Muscle layer of colon (tissue), 2 donors: ENCODE results near the gene DCAF4L1.

Experiments
- H3K27ac ChIP-seq: one replicate; pipeline ENCODE4 v1.7.0; 2013; ENCODE audit warnings: low read depth, mild to moderate bottlenecking, low read length, moderate library complexity
- H3K27me3 ChIP-seq, 2 donors: one replicate each; pipeline ENCODE4 v1.7.0; 2013; ENCODE audit warnings: low read length in 2 of 2, mild to moderate bottlenecking in 2 of 2; ENCODE audit not compliant: insufficient read depth in 2 of 2, control insufficient read depth in 1 of 2
- H3K36me3 ChIP-seq: one replicate; pipeline ENCODE4 v1.7.0; 2013; ENCODE audit warnings: mild to moderate bottlenecking, low read length; ENCODE audit not compliant: insufficient read depth
- H3K4me1 ChIP-seq: one replicate; pipeline ENCODE4 v1.7.0; 2013; ENCODE audit warnings: mild to moderate bottlenecking, low read length; ENCODE audit not compliant: insufficient read depth
- H3K4me3 ChIP-seq, 2 donors: one replicate each; pipeline ENCODE4 v1.7.0; 2013; ENCODE audit warnings: low read length in 2 of 2, low read depth in 1 of 2, mild to moderate bottlenecking in 1 of 2, moderate library complexity in 1 of 2
- H3K9ac ChIP-seq: one replicate; pipeline ENCODE4 v1.7.0; 2013; ENCODE audit warnings: low read length
- H3K9me3 ChIP-seq: one replicate; pipeline ENCODE4 v1.7.0; 2013; ENCODE audit warnings: mild to moderate bottlenecking, low read length
- donor health status: abdominal sarcoma.
- donor health status: Adenocarcinoma of cecum.

Gene DCAF4L1

DNA sequence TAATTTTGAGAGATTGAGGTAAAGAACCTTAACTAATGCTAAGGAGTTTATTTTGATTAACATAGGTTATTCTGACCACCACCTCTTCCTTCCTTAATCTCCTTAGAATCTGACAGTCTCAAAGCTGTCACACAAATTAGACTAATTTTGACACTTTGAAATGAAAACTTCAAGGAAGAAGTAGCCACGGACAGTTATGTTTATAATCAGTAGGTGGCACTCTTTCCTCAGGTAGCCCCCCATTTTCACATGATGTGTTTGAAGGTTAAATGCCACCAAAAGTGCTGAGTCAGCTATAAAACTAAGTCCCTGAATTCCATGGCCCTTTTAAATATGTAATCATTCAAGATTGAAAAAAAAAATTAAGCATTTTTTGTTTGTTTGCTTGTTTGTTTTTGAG is 23.9 kb upstream of the DCAF4L1 start:
- peaks cover 8% of the 10 kb centered on the region for H3K36me3 ChIP-seq
- H3K9me3 ChIP-seq: no peaks in the 10 kb centered on the region
- no peaks in the 10 kb centered on the region for H3K27me3 ChIP-seq
- H3K27ac ChIP-seq: no peak overlapping the region
- H3K4me3 ChIP-seq: no peak overlapping the region
- no peak overlapping the region for H3K9ac ChIP-seq
- H3K4me1 ChIP-seq: no peaks in the 10 kb centered on the region

- H3K9ac ChIP-seq: no peak overlapping the region
- H3K9me3 ChIP-seq: no peaks in the 10 kb centered on the region
- no peaks in the 10 kb centered on the region for H3K4me1 ChIP-seq
- no peaks in the 10 kb centered on the region for H3K27me3 ChIP-seq
- no peaks in the 10 kb centered on the region for H3K36me3 ChIP-seq
- H3K27ac ChIP-seq: no peak overlapping the region
- H3K4me3 ChIP-seq: no peak overlapping the region
Measured at GRCh38 chr4:41963105-41963504, 18.5 kb upstream of the DCAF4L1 start.

GRCh38 chr4:41964401-41964800 is 17.2 kb upstream of the DCAF4L1 start:
- no peaks in the 10 kb centered on the region for H3K4me1 ChIP-seq
- no peak overlapping the region for H3K27ac ChIP-seq
- no peak overlapping the region for H3K4me3 ChIP-seq
- no peaks in the 10 kb centered on the region for H3K27me3 ChIP-seq
- H3K9me3 ChIP-seq: no peaks in the 10 kb centered on the region
- H3K9ac ChIP-seq: no peak overlapping the region
- H3K36me3 ChIP-seq: no peaks in the 10 kb centered on the region

DNA sequence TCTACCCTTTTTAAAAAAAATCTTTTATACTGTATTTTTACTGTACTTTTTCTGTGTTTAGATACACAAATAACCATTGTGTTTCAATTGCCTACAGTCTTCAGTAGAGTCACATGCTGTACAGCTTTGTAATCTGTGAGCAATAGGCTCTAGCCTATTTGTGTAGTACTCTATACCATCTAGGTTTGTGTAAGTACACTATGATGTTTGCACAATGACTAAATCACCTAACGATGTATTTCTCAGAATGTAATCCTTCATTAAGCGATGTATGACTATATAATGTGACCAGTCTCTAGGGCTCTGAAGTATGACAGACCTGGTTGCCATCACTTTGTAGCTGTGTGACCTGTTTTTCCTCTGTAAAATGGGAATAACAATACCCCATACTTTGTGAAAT is 14.2 kb upstream of the DCAF4L1 start:
- H3K9me3 ChIP-seq: no peaks in the 10 kb centered on the region
- H3K27ac ChIP-seq: no peak overlapping the region
- no peak overlapping the region for H3K4me3 ChIP-seq
- H3K9ac ChIP-seq: no peak overlapping the region
- no peaks in the 10 kb centered on the region for H3K27me3 ChIP-seq
- H3K4me1 ChIP-seq: no peaks in the 10 kb centered on the region
- no peaks in the 10 kb centered on the region for H3K36me3 ChIP-seq

- H3K4me3 ChIP-seq: no peak overlapping the region
- no peaks in the 10 kb centered on the region for H3K9me3 ChIP-seq
- no peak overlapping the region for H3K9ac ChIP-seq
- H3K36me3 ChIP-seq: no peaks in the 10 kb centered on the region
- H3K27ac ChIP-seq: no peak overlapping the region
- H3K27me3 ChIP-seq: no peaks in the 10 kb centered on the region
- no peaks in the 10 kb centered on the region for H3K4me1 ChIP-seq
Measured at GRCh38 chr4:41969671-41970070, 11.9 kb upstream of the DCAF4L1 start.

DNA sequence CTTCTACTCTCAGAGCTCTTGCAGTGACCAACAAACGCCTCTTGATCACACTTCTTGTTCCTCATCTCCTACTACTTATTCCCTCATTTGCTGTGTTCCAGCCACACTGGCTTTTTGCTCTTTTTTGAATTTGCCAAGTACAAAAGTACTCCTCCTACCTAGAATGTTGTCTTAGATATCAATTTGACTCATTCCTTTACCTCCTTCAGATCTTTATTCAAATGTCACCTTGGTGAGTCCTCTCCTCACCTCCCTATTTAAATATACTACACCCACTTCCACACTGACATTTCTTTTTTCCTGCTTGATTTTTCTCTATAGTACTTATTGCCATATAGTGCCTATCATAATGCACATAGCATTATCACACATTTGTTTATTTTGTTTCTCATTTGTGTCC is 6.2 kb upstream of the DCAF4L1 start:
- no peak overlapping the region for H3K9ac ChIP-seq
- no peaks in the 10 kb centered on the region for H3K4me1 ChIP-seq

GRCh38 chr4:41976775-41977516 is 4.6 kb upstream of the DCAF4L1 start:
- no peaks in the 10 kb centered on the region for H3K9me3 ChIP-seq
- H3K27ac ChIP-seq: no peak overlapping the region
- H3K4me3 ChIP-seq: no peak overlapping the region

More for the DNA sequence above, 6.2 kb upstream of the DCAF4L1 start:
- Histone ChIP-seq H3K27ac (no peak overlapping the region), H3K27me3 (no peaks in the 10 kb centered on the region), H3K9me3 (no peaks in the 10 kb centered on the region), H3K4me3 (no peak overlapping the region), H3K36me3 (no peaks in the 10 kb centered on the region)

DNA sequence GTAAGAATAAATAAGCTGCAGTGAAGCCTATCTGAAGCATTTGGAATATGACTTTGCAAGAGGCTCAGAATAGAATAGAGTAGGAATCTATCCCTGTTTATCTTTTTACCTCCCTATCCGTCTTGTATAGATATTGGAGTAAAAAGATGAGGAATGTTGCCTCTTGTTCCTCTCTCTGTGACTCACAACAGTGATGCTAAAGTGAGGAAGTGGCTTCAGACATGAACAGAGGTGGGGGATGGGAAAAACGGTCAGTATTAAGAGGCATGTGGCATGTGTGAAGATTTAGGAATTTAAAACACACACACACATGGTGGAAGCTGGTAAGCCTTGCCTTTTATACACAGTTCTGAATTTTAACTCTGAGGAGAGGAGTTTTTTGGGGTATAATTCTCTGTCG is 3.8 kb upstream of the DCAF4L1 start:
- no peak overlapping the region for H3K9ac ChIP-seq
- H3K4me1 ChIP-seq: no peaks in the 10 kb centered on the region
- H3K36me3 ChIP-seq: no peaks in the 10 kb centered on the region
- no peak overlapping the region for H3K4me3 ChIP-seq
- H3K27ac ChIP-seq: no peak overlapping the region
- no peaks in the 10 kb centered on the region for H3K9me3 ChIP-seq
- no peaks in the 10 kb centered on the region for H3K27me3 ChIP-seq

More at GRCh38 chr4:41976775-41977516, 4.6 kb upstream of the DCAF4L1 start:
- no peaks in the 10 kb centered on the region for H3K36me3 ChIP-seq
- no peak overlapping the region for H3K9ac ChIP-seq
- H3K27me3 ChIP-seq: no peaks in the 10 kb centered on the region
- H3K4me1 ChIP-seq: no peaks in the 10 kb centered on the region

DNA sequence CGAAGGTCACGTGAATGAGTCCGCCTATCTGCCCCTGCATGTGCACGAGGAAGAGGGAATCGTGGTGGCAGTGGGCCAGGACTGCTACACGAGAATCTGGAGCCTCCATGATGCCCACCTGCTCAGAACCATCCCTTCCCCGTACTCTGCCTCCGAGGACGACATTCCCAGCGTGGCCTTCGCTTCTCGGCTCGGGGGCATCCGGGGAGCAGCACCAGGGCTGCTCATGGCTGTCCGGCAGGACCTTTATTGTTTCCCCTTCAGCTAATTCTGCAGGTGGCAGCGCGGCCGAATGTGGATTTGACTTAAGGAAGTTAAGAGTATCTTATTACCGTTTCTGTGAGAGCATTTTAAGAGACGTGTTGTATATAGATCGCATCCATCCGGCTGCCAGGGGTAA is 1.2 kb downstream of the DCAF4L1 start:
- H3K9me3 ChIP-seq: no peaks in the 10 kb centered on the region
- no peaks in the 10 kb centered on the region for H3K27me3 ChIP-seq
- no peaks in the 10 kb centered on the region for H3K36me3 ChIP-seq
- no peaks in the 10 kb centered on the region for H3K4me1 ChIP-seq
- no peak overlapping the region for H3K4me3 ChIP-seq
- H3K9ac ChIP-seq: no peak overlapping the region
- H3K27ac ChIP-seq: no peak overlapping the region

- Histone ChIP-seq H3K27me3 (no peaks in the 10 kb centered on the region), H3K4me3 (no peak overlapping the region), H3K36me3 (no peaks in the 10 kb centered on the region), H3K4me1 (peaks cover 4% of the 10 kb centered on the region), H3K9me3 (no peaks in the 10 kb centered on the region), H3K27ac (no peak overlapping the region), H3K9ac (no peak overlapping the region)
Measured at GRCh38 chr4:41985151-41985550, 3.6 kb downstream of the DCAF4L1 start.

DNA sequence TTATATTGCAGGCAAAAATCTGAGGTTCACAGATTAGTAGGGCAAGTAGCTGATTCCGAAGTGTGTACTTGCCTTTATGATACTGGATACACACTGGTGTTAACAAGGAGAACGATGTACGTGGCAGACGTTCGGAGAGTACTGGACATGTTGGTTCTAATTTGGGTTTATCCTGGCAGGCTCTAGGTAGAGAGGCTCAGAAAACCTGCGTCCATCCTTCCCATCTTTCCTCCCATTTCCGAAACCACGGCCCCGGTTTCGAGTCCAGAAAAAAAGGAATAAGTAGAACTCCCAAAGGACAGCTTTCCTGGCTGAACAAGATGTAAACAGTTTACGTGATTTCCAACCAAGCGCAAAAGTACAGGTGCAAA is 8.4 kb downstream of the DCAF4L1 start:
- Histone ChIP-seq H3K4me1 (peaks cover 22% of the 10 kb centered on the region), H3K9me3 (no peaks in the 10 kb centered on the region), H3K4me3 (peak overlapping the region; percentile 90 to 94), H3K27ac (peak overlapping the region; percentile 35), H3K27me3 (no peaks in the 10 kb centered on the region), H3K36me3 (no peaks in the 10 kb centered on the region), H3K9ac (peak overlapping the region; percentile 94)

GRCh38 chr4:41990365-41991111 is 9.0 kb downstream of the DCAF4L1 start, which contains the start of gene SLC30A9:
Gene SLC30A9 (plus strand): TSS chr4:41990530. CDS start chr4:41990652, 122 bp downstream.
- Histone ChIP-seq H3K27ac (peak within 1 kb of the TSS; percentile 93), H3K9me3 (no peaks in the 10 kb centered on the region), H3K27me3 (no peaks in the 10 kb centered on the region), H3K4me3 (peak within 1 kb of the TSS; percentile 90 to 94), H3K9ac (peak within 1 kb of the TSS; percentile 94), H3K4me1 (peaks cover 22% of the 10 kb centered on the region), H3K36me3 (no peaks in the 10 kb centered on the region)
